GM18511 (cell line): ENCODE data around the gene LHPP.

ENCODE experiments used
- ATAC-seq: cut with Tn5 transposase; IDR thresholded peaks from one replicate; pipeline ENCODE4 v1.9.1; 2021; ENCODE audit warnings: mild to moderate bottlenecking, moderate library complexity; ENCODE audit not compliant: unreplicated experiment

LHPP gene

GRCh38 chr10:124592101-124592500, 130.5 kb downstream of the LHPP start:
- ATAC-seq = no peak

- no peak for ATAC-seq
Measured at GRCh38 chr10:124592736-124593430, 131.3 kb downstream of the LHPP start.

- no peak for ATAC-seq
Measured at GRCh38 chr10:124593431-124593985, 131.9 kb downstream of the LHPP start.

GRCh38 chr10:124594240-124594639, 132.6 kb downstream of the LHPP start:
- no peak for ATAC-seq

GRCh38 chr10:124595143-124595883, 133.7 kb downstream of the LHPP start:
- ATAC-seq = no peak

GRCh38 chr10:124596116-124596785, 134.6 kb downstream of the LHPP start:
- ATAC-seq = no peak

GRCh38 chr10:124596962-124597845, 135.6 kb downstream of the LHPP start:
- no peak for ATAC-seq

DNA sequence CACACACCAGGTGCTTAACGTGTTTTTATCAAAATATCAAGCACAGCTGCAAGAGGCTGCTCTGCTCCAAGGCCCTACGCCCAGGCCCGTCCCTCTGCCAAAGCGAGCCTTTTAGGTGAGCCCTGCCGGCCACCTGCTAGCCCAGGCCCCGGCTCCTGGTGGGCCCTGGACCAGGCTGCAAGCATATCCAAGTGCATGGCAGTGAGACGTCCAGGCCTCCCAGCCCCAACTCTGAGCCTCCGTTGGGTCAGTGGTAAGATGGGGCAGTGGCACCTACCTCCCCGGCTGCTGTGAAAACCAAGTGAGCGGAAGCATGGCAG, 136.2 kb downstream of the LHPP start:
- ATAC-seq = no peak

DNA sequence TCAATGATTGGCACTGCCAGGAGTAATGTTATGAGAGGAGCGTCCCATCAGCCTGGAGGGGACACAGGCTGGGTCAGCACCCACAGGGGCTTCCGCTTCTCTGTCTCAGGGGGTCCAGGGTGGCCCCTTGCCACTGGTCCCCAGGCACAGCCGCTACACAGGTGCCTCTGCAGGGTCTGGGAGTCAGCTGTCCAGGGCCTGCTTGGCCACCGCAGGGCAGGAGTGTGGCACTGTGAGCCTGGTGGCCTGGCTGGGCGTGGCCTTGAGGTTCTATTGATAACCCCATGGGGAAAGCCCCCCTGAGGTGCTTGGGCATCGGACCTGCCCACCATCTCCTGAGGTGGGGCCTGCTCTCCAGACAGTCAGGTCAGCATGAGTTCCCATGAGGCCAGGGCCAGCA, 136.6 kb downstream of the LHPP start:
- ATAC-seq = no peak

GRCh38 chr10:124598773-124599587, 137.4 kb downstream of the LHPP start:
- ATAC-seq = no peak

DNA sequence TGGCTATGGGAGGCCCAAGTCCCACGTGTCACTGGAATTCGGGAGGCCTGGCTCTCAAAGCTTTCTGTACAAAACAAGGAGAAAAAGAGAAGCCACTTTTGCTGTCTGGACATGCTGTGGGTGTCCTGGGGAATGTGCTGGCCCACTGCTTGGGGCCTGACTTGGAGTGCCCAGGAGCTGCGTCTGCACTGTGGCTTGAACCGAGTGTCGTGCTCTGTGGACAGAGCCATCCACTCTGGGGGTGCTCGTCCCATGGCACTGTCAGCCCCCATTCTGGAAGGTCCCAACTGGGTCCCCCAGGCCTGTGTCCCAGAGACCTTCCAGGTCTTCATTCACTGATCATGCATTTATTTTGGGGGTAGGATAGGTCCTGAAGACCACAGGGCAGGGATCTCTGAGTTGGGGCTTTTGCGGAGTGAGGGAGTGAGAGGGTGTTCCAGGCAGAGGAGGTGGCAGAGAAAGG, 138.0 kb downstream of the LHPP start:
- ATAC-seq = no peak

GRCh38 chr10:124600051-124600880, 138.6 kb downstream of the LHPP start:
- ATAC-seq = no peak

DNA sequence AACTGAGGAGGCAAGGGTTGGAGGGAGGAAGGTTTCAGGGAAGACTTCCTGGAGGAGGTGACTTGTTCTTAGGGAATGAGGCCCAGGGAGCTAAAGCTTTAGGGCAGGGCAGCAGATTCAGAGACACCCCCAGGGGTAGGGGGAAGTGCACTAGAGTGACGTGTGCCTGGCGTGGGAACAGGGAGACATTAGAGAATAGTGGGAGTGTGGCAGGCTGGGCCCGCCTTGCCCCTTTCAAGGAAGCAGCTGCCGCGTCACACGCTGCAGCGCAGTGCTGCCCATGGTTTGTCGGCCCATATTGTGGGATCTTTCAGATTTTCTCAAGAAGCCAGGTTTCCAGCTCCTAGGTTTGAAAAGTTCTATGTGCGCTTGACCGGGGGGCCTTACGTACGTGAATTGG, 139.4 kb downstream of the LHPP start:
- ATAC-seq = no peak

DNA sequence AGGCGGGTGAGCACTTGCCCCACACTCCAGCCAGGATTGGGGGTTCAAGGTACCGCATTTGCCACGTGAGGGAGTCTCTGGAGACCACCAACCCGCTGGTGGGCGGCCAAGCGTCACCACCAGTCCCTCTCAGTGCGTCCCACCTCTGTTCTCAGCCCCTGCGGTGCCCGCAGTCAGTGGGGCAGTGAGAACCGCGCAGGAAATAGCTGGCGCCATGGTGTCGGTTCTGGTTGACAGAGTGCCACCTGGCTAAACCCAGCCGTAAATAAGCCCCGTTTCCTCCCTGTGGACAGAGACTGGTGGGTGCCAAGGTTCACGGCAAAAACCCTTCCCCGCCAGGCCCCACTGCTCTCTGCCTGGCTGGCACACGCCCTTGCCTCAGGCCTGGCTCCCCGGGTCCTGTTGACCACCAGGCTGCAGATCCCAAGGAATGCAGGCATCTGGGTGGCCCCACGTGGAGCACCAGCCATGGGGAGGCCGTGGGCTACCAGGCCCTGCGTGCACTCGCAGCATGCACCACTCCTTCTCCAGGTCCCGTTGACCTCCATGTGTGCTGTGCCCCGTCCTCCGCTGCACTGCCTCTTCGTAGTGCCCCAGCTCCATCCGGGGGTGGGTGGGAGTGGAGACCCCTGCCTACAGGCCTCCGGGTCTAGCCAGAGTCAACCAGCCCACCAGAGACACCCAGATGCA, 140.0 kb downstream of the LHPP start:
- ATAC-seq = no peak

GRCh38 chr10:124602121-124602561, 140.5 kb downstream of the LHPP start:
- ATAC-seq = no peak

GRCh38 chr10:124602646-124603365, 141.2 kb downstream of the LHPP start:
- no peak for ATAC-seq

DNA sequence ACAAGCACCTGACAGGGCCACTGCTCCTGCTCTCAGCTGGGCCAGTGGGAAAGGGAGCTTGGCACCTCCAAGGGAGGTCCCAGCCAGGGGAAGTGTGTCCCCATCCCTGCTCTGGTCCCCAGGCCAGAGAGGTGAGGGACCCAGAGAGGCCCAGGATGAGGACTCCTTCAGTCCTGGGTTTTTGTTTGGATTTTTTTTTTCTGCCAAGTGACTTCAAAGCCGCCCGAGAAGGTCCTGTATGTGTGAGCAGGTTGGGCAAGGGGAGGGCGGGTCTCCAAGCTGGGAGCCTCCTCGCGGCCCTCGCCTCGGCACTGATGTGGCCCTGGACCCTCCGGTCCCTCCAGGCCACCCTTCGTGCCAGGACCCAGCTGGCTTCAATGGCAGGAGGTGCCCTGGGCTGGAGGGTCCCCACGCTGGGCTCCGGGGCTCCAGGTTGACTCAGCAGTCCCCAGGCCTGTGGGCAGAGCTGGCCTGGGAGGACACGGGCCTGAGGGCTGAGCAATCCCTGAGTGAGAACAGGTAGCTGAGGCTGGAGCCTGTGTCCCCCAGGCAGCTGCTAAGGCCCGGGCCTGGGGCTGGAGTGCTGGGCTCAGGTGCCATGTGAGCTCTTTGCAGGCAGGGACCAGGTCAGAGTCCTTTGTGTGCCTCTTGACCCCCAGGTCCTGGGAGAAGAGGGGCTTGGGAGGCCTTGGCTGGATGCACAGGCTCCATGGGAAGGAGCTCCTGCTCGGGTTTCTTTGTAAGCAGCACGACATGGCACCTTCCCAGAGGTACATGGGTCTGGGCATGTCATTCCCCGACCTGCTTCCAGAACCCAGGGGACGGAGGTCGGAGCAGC, 142.0 kb downstream of the LHPP start:
- ATAC-seq = no peak
